H1 (cell line): ENCODE results near the gene PROP1. TPM values are rescaled to one million over a fixed set of nuclear protein-coding genes. Genes with fewer than 3 reads are reported as not detected.

Experiments
- CTCF ChIA-PET: fragments of 300-600 bp; sonication (Branson Sonifier 250); formaldehyde crosslinking; loops from one replicate; lab custom pipeline; 2021; ENCODE audit not compliant: partially characterized antibody; lab: Charles Lee
- POLR2A ChIA-PET: fragments of 300-600 bp; sonication (Branson Sonifier 250); formaldehyde crosslinking; loops from one replicate; lab custom pipeline; 2021; ENCODE audit warnings: inconsistent platforms; ENCODE audit not compliant: partially characterized antibody; lab: Charles Lee
- DNase-seq, 2 experiments: peaks; one replicate each; pipeline versions ENCODE4 v3.0.0 to v3.0.0-alpha.2; 2010 to 2022; ENCODE audit warnings: low spot score in 2 of 2, low read depth in 1 of 2, mixed read lengths in 1 of 2
- FAIRE-seq: peaks from 2 replicates; lab custom pipeline; 2011; peaks lifted over from hg19 to GRCh38; lab: Jason Lieb, UNC
- H2AFZ ChIP-seq: 2 replicates; pipeline ENCODE4 v1.8.1; 2012; ENCODE audit warnings: low read length, inconsistent platforms
- H2AK5ac ChIP-seq: 2 replicates; pipeline ENCODE4 v1.6.1; 2013; ENCODE audit warnings: low read depth, low read length
- H2BK120ac ChIP-seq: replicated peaks from 2 replicates; pipeline ENCODE3; 2013; ENCODE audit warnings: low read depth, low read length, inconsistent platforms
- H2BK12ac ChIP-seq: 2 replicates; pipeline ENCODE4 v1.6.1; 2013; ENCODE audit warnings: low read depth, low read length
- H2BK15ac ChIP-seq: 2 replicates; pipeline ENCODE4 v1.6.1; 2013; ENCODE audit warnings: low read length
- H2BK20ac ChIP-seq: 2 replicates; pipeline ENCODE4 v1.6.1; 2013; ENCODE audit warnings: low read length
- H2BK5ac ChIP-seq: 2 replicates; pipeline ENCODE4 v1.6.1; 2013; ENCODE audit warnings: low read depth, low read length
- H3K14ac ChIP-seq: 2 replicates; pipeline ENCODE4 v1.6.1; 2013; ENCODE audit warnings: inconsistent platforms; ENCODE audit not compliant: insufficient read length
- H3K18ac ChIP-seq: 2 replicates; pipeline ENCODE4 v1.6.1; 2013; ENCODE audit warnings: low read length; ENCODE audit errors: extremely low read depth
- H3K23ac ChIP-seq: 2 replicates; pipeline ENCODE4 v1.6.1; 2013; ENCODE audit warnings: inconsistent platforms; ENCODE audit not compliant: insufficient read length
- H3K23me2 ChIP-seq: 2 replicates; pipeline ENCODE4 v1.6.1; 2013; ENCODE audit warnings: low read depth, low read length
- H3K27ac ChIP-seq: 2 replicates; pipeline ENCODE4 v1.6.1; 2011; ENCODE audit warnings: low read depth, low read length, inconsistent platforms
- H3K27me3 ChIP-seq, 4 experiments: replicated peaks in 1 of 4; 1 replicate in 1 of 4; 2 replicates in 3 of 4; pipeline versions ENCODE4 v1.6.1 to v1.8.1; 2011 to 2013; ENCODE audit warnings: low read length in 3 of 4, mild to moderate bottlenecking in 3 of 4, inconsistent platforms in 2 of 4, mixed read lengths in 2 of 4, moderate library complexity in 1 of 4; ENCODE audit not compliant: control insufficient read depth in 3 of 4, insufficient read depth in 3 of 4; ENCODE audit errors: extremely low read depth in 1 of 4
- H3K36me3 ChIP-seq, 4 experiments: 2 replicates each; pipeline versions ENCODE4 v1.6.1 to v1.8.1; 2011 to 2013; ENCODE audit warnings: mild to moderate bottlenecking in 4 of 4, low read length in 3 of 4, moderate library complexity in 2 of 4, control low read depth in 1 of 4, inconsistent platforms in 1 of 4; ENCODE audit not compliant: insufficient read depth in 4 of 4, control insufficient read depth in 2 of 4
- H3K4ac ChIP-seq: replicated peaks from 2 replicates; pipeline ENCODE3; 2013; ENCODE audit warnings: low read length, low read depth, mixed read lengths, inconsistent platforms; ENCODE audit not compliant: insufficient read length
- H3K4me1 ChIP-seq, 4 experiments: replicated peaks in 1 of 4; 1 replicate in 1 of 4; 2 replicates in 3 of 4; pipeline versions ENCODE4 v1.6.1 to v1.8.1; 2011 to 2013; ENCODE audit warnings: low read length in 3 of 4, inconsistent platforms in 2 of 4, mixed read lengths in 1 of 4; ENCODE audit not compliant: insufficient read depth in 4 of 4, control insufficient read depth in 3 of 4
- H3K4me2 ChIP-seq, 2 experiments: 2 replicates each; pipeline versions ENCODE4 v1.6.1 to v1.8.1; 2011 to 2013; ENCODE audit warnings: low read depth in 2 of 2, low read length in 2 of 2, control low read depth in 1 of 2, inconsistent platforms in 1 of 2, mild to moderate bottlenecking in 1 of 2; ENCODE audit not compliant: insufficient read depth in 1 of 2
- H3K4me3 ChIP-seq, 4 experiments: fragments of 200-600, 300-600 bp in 1 of 4; sonication (generic), shearing (Covaris generic), sonication (Bioruptor Twin) in 1 of 4; 2 replicates each; pipeline versions ENCODE4 v1.5.1 to v1.8.1; 2011 to 2016; ENCODE audit warnings: low read length in 4 of 4, low read depth in 3 of 4, control low read depth in 2 of 4, inconsistent platforms in 2 of 4, mild to moderate bottlenecking in 2 of 4, mixed read lengths in 1 of 4, moderate library complexity in 1 of 4; ENCODE audit not compliant: insufficient read depth in 2 of 4; ENCODE audit errors: extremely low read depth in 1 of 4
- H3K56ac ChIP-seq: replicated peaks from 2 replicates; pipeline ENCODE3; 2013; ENCODE audit warnings: low read depth, mild to moderate bottlenecking, mixed read lengths, low read length, inconsistent platforms; ENCODE audit not compliant: insufficient read length
- H3K79me1 ChIP-seq: 2 replicates; pipeline ENCODE4 v1.6.1; 2013; ENCODE audit warnings: low read depth, low read length, control low read depth
- H3K79me2 ChIP-seq, 2 experiments: 2 replicates each; pipeline versions ENCODE4 v1.6.1 to v1.8.1; 2012 to 2013; ENCODE audit warnings: low read length in 2 of 2, mild to moderate bottlenecking in 2 of 2, inconsistent platforms in 1 of 2; ENCODE audit not compliant: insufficient read depth in 2 of 2, control insufficient read depth in 1 of 2
- H3K9ac ChIP-seq, 4 experiments: replicated peaks in 1 of 4; 1 replicate in 1 of 4; 2 replicates in 3 of 4; pipeline versions ENCODE4 v1.6.1 to v1.8.1; 2011 to 2013; ENCODE audit warnings: low read depth in 3 of 4, low read length in 3 of 4, control low read depth in 2 of 4, mild to moderate bottlenecking in 2 of 4, moderate library complexity in 2 of 4, inconsistent platforms in 1 of 4; ENCODE audit errors: extremely low read depth in 1 of 4
- H3K9me3 ChIP-seq, 2 experiments: 2 replicates each; pipeline versions ENCODE4 v1.6.1 to v1.8.1; 2012 to 2013; ENCODE audit warnings: mild to moderate bottlenecking in 2 of 2, moderate library complexity in 2 of 2, control low read depth in 1 of 2, inconsistent platforms in 1 of 2, low read depth in 1 of 2, low read length in 1 of 2, mixed read lengths in 1 of 2; ENCODE audit not compliant: insufficient read depth in 2 of 2
- H4K20me1 ChIP-seq, 2 experiments: replicated peaks in 1 of 2; 2 replicates each; pipeline versions ENCODE3 to v1.8.1; 2011 to 2013; ENCODE audit warnings: inconsistent platforms in 2 of 2, low read length in 2 of 2, mild to moderate bottlenecking in 1 of 2; ENCODE audit not compliant: insufficient read depth in 2 of 2, control insufficient read depth in 1 of 2
- H4K5ac ChIP-seq: 2 replicates; pipeline ENCODE4 v1.6.1; 2013; ENCODE audit warnings: low read length, low read depth, mixed read lengths, inconsistent platforms; ENCODE audit not compliant: insufficient read length
- H4K8ac ChIP-seq: 2 replicates; pipeline ENCODE4 v1.8.0; 2013; ENCODE audit warnings: mild to moderate bottlenecking, moderate library complexity, low read length, inconsistent platforms; ENCODE audit not compliant: insufficient read depth; ENCODE audit errors: extremely low read depth
- H4K91ac ChIP-seq: replicated peaks from 2 replicates; pipeline ENCODE3; 2013; ENCODE audit warnings: low read length, mixed read lengths, inconsistent platforms; ENCODE audit not compliant: insufficient read length
- BACH1 ChIP-seq: IDR thresholded peaks from 2 replicates; pipeline ENCODE4 v1.6.1; 2012; ENCODE audit warnings: low read length, improper control_type of control experiment
- BCL11A ChIP-seq, 2 experiments: IDR thresholded peaks; one replicate each; pipeline ENCODE4 v1.6.1; 2011; ENCODE audit warnings: low read depth in 2 of 2, low read length in 2 of 2, mild to moderate bottlenecking in 2 of 2
- CBX5 ChIP-seq: fragments of 300-800, 300-1000 bp; sonication (generic); IDR thresholded peaks from 2 replicates; pipeline ENCODE4 v1.7.1; 2016; ENCODE audit warnings: antibody characterized with exemption, low read length, low read depth
- EP300 ChIP-seq, 2 experiments: IDR thresholded peaks; 1 replicate in 1 of 2; 2 replicates in 1 of 2; pipeline ENCODE4 v1.6.1; 2011 to 2012; ENCODE audit warnings: low read depth in 2 of 2, low read length in 2 of 2, mild to moderate bottlenecking in 2 of 2, borderline replicate concordance in 1 of 2, inconsistent platforms in 1 of 2, moderate library complexity in 1 of 2
- GABPA ChIP-seq: IDR thresholded peaks from 2 replicates; pipeline ENCODE4 v1.6.1; 2011; ENCODE audit warnings: mild to moderate bottlenecking, low read length, moderate library complexity, borderline replicate concordance; ENCODE audit not compliant: insufficient read depth
- HDAC2 ChIP-seq, 2 experiments: fragments of 300-600 bp in 1 of 2; sonication (generic) in 1 of 2; IDR thresholded peaks; 2 replicates each; pipeline ENCODE4 v1.6.1; 2011 to 2012; ENCODE audit warnings: low read depth in 2 of 2, low read length in 2 of 2, mild to moderate bottlenecking in 2 of 2, moderate library complexity in 2 of 2, borderline replicate concordance in 1 of 2, inconsistent platforms in 1 of 2
- NRF1 ChIP-seq: IDR thresholded peaks from 2 replicates; pipeline ENCODE4 v1.6.1; 2011; ENCODE audit warnings: mild to moderate bottlenecking, low read depth, low read length, improper control_type of control experiment
- POLR2A ChIP-seq, 2 experiments: IDR thresholded peaks; 1 replicate in 1 of 2; 2 replicates in 1 of 2; pipeline ENCODE4 v1.6.1; 2011; ENCODE audit warnings: low read depth in 2 of 2, low read length in 2 of 2, mild to moderate bottlenecking in 2 of 2; ENCODE audit errors: control extremely low read depth in 1 of 2
- RFX5 ChIP-seq: IDR thresholded peaks from 2 replicates; pipeline ENCODE4 v1.6.1; 2011; ENCODE audit warnings: low read depth, low read length, improper control_type of control experiment, borderline replicate concordance
- TAF1 ChIP-seq: IDR thresholded peaks from 2 replicates; pipeline ENCODE4 v1.6.1; 2011; ENCODE audit warnings: mild to moderate bottlenecking, low read depth, low read length
- YY1 ChIP-seq: IDR thresholded peaks from 2 replicates; pipeline ENCODE4 v1.6.1; 2011; ENCODE audit warnings: low read depth, mild to moderate bottlenecking, low read length
- WGBS, 2 experiments: shearing (Covaris generic) in 1 of 2; methylation state at CpG; one replicate each; pipeline versions ENCODE4 v1.1.6 to v1.1.7; 2013 to 2015; ENCODE audit warnings: low lambda C conversion rate in 2 of 2, mixed read lengths in 2 of 2, inconsistent platforms in 1 of 2, low coverage in 1 of 2, missing lambda C conversion rate in 1 of 2; ENCODE audit not compliant: insufficient replicate concordance in 2 of 2, insufficient coverage in 1 of 2, insufficient read length in 1 of 2; ENCODE audit errors: extremely low coverage in 1 of 2, missing lambda C conversion rate in 1 of 2; 5-methylcytosine and 5-hydroxymethylcytosine counted together
- polyA plus RNA-seq, 7 experiments: library from polyadenylated mRNA; depleted of rRNA in 3 of 7; stranded (reverse) in 5 of 7; unstranded in 2 of 7; fragments of >200 nt in 5 of 7; fragments of 200-250 nt in 2 of 7; gene quantifications; 1 replicate in 5 of 7; 2 replicates in 1 of 7; 4 replicates in 1 of 7; pipeline versions ENCODE4 v1.2.1 to v1.2.3, GENCODE V29; 2011 to 2013; ENCODE audit warnings: missing spikeins in 2 of 7, mixed read lengths in 2 of 7
- total RNA-seq: library from RNA; stranded (reverse); fragmentation: NEBNext Ultra II Directional; extraction: Animal tissue kit (Norgen Biotek cat#: 25700); gene quantifications from 2 replicates; pipeline ENCODE4 v1.2.1, GENCODE V29; 2021
- TF ChIP-seq, protein P1 (sequence below): IDR thresholded peaks from 2 replicates; pipeline ENCODE4 v1.6.1; 2011; ENCODE audit warnings: low read depth, mild to moderate bottlenecking, low read length; ENCODE audit not compliant: insufficient read depth

Gene PROP1
- total and polyA plus RNA-seq, 2 of the 8 experiments (the other 6 are each of a cell fraction or from before 2014, with no cell fraction given): not detected

DNA sequence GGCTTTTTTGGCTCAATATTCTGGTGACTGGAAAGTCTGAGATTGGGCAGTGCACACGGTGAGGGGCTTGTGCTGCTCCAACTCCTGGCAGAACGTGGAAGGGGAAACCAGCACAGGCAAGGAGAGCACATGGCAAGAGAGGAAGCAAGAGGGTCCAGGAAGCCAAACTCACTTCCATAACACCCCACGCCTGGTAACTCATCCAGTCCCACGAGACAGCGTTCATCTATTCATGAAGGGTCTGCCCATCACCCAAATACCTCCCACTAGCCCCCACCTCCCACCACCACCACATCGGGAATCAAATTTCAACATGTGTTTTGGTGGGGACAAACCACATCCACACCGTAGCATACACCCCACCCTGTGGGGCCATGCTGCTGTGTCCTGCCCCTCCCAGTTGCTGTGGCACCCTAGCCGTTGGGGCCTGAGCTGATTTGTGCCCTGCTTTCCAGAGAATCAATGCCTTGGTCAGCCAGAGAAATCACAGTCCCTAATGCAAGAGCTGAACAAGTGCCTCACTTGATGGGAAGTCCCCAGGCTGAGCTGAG lies 27.3 kb downstream of the PROP1 start:
- no peak overlapping the region for H4K8ac ChIP-seq
- TF ChIP-seq, protein P1, sequence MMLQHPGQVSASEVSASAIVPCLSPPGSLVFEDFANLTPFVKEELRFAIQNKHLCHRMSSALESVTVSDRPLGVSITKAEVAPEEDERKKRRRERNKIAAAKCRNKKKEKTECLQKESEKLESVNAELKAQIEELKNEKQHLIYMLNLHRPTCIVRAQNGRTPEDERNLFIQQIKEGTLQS: no peak
- TF ChIP-seq POLR2A (IDR thresholded peaks at IDR 0.05; ENCODE audit: control extremely low read depth in 1 of 2, low read depth in 2 of 2, low read length in 2 of 2) (no peak), BCL11A (IDR thresholded peaks at IDR 0.05; ENCODE audit: low read depth in 2 of 2, low read length in 2 of 2) (no peak), CBX5 (no peak), YY1 (no peak), EP300 (IDR thresholded peaks at IDR 0.05; ENCODE audit: borderline replicate concordance in 1 of 2, low read depth in 2 of 2, low read length in 2 of 2) (no peak), HDAC2 (IDR thresholded peaks at IDR 0.05; ENCODE audit: borderline replicate concordance in 1 of 2, low read depth in 2 of 2, low read length in 2 of 2) (no peak), RFX5 (no peak), TAF1 (no peak), BACH1 (no peak), GABPA (no peak), NRF1 (no peak)
- H3K9me3 ChIP-seq: peaks cover 3 to 18% of the 10 kb centered on the region in 2 experiments; a peak in 2 of 4 replicates
- no peak overlapping the region for H3K23ac ChIP-seq
- H4K20me1 ChIP-seq: no peaks in the 10 kb centered on the region
- no peak overlapping the region for H2BK15ac ChIP-seq
- no peak overlapping the region for H4K5ac ChIP-seq
- no peak overlapping the region for H3K27ac ChIP-seq
- H2BK12ac ChIP-seq: no peak overlapping the region
- H3K56ac ChIP-seq: no peak overlapping the region
- FAIRE-seq: no peak
- peaks cover 0 to 4% (median under 1%) of the 10 kb centered on the region in 4 experiments; a peak in 2 of 8 replicates for H3K36me3 ChIP-seq
- CTCF ChIA-PET: interaction anchor here (1.3 kb wide), 1 partner anchor 14 kb away, joined by 3 read pairs; no protein-coding TSS in a partner anchor
- no peak overlapping the region for H2BK20ac ChIP-seq
- no peak overlapping the region for H2AK5ac ChIP-seq
- H3K79me2 ChIP-seq: no peaks in the 10 kb centered on the region
- no peak overlapping the region for H2AFZ ChIP-seq
- peaks cover 0 to 2% (median 0%) of the 10 kb centered on the region in 4 experiments; a peak in 1 of 7 replicates for H3K4me1 ChIP-seq
- H3K79me1 ChIP-seq: no peaks in the 10 kb centered on the region
- 90% methylated on average over 7 of the region's 8 CpGs; no CpG with 5 or more reads in 1 of the 2 experiments for WGBS, 2 experiments
- no peak overlapping the region for H3K4ac ChIP-seq
- no peak overlapping the region for H3K4me3 ChIP-seq
- no peak overlapping the region for H3K14ac ChIP-seq
- H3K18ac ChIP-seq: no peak overlapping the region
- H3K23me2 ChIP-seq: no peaks in the 10 kb centered on the region
- no peak overlapping the region for H2BK5ac ChIP-seq
- DNase-seq: no peak
- no peaks in the 10 kb centered on the region for H3K27me3 ChIP-seq
- POLR2A ChIA-PET: no interaction called here
- H3K4me2 ChIP-seq: no peak overlapping the region
- H3K9ac ChIP-seq: no peak overlapping the region
- no peak overlapping the region for H4K91ac ChIP-seq
- no peak overlapping the region for H2BK120ac ChIP-seq
